ENCODE results near the gene OSBPL5. TPM values are rescaled to one million over a fixed set of nuclear protein-coding genes. Genes with fewer than 3 reads are reported as not detected.

The OSBPL5 gene
- polyA plus RNA-seq, 2 of the 4 experiments (the other 2 are of a cell fraction): 1.6 to 4.6 TPM

DNA sequence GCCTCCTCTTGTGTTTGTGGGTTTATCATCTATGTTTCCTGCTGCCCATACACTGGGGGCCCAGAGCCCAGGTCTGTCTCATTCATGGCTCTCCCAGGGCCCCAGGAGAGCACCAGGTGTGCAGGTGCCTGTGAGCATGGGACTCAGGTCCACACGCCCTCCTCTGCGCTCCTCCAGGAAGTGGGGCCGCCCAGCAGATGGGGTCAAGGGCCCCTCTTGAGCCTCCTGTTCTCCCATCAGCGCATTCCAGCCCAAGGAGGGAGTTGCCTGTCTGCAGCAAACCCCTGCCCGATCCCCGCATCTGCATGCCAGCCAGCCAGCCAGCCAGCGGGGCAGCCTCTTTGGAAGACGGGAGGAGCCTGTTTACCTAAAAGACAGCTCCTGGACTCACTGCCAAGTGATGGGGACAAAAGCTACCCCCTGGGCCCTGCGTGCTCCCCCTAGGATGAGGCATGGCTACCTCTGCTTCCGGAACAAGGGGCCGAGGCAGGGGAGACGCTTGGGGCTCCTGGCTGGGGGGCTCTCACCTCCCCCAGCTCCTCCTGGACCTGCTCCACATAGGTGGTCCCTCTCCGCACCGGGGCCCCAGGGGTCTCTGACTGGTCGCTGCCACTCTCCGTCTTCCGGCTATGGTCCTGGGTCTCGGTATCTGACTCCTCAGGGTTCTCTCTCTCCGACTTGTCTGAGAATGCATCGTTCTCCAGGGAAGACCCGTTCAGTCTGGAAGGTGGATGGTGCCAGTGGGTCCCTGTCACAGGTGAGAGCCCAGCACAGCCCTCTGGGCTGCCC, 58.2 kb downstream of the OSBPL5 start:
- ChIA-PET CTCF (interaction anchor here (1.2 kb wide), 1 partner anchor 15 kb away, joined by 3 read pairs; no protein-coding TSS in a partner anchor), POLR2A (interaction anchor here (0.6 kb wide), 1 partner anchor 194 kb away, joined by 11 read pairs; no protein-coding TSS in a partner anchor)
- ATAC-seq (no peak), FAIRE-seq (no peak), DNase-seq (ENCODE audit: low read depth in 1 of 2, low spot score in 1 of 2) (no peak)
- no peaks in the 10 kb centered on the region for H3K4me1 ChIP-seq
- no peaks in the 10 kb centered on the region for H3K9me3 ChIP-seq
- TF ChIP-seq PHF8 (IDR thresholded peaks at IDR 0.05; ENCODE audit: borderline replicate concordance, low read depth) (no peak), CEBPB (IDR thresholded peaks at IDR 0.05) (no peak), ZC3H11A (IDR thresholded peaks at IDR 0.05) (no peak), FOSL2 (IDR thresholded peaks at IDR 0.05) (no peak), FOSL2 (CRISPR knock-in tag; IDR thresholded peaks at IDR 0.05) (no peak), USF2 (IDR thresholded peaks at IDR 0.05) (no peak)
- 89% methylated on average over 20 of the region's 21 CpGs for WGBS (ENCODE audit: missing lambda C conversion rate)
- H3K27ac ChIP-seq: no peak overlapping the region
- no peak overlapping the region for H3K4me2 ChIP-seq
- no peak overlapping the region for H3K4me3 ChIP-seq

GRCh38 chr11:3105791-3106735, 59.0 kb downstream of the OSBPL5 start:
- FAIRE-seq (no peak), ATAC-seq (no peak), DNase-seq (ENCODE audit: low read depth in 1 of 2, low spot score in 1 of 2) (no peak)
- ChIA-PET POLR2A (interaction anchor here (0.6 kb wide), 1 partner anchor 193 kb away, joined by 11 read pairs; no protein-coding TSS in a partner anchor), CTCF (interaction anchor here (0.6 to 1.5 kb wide), 4 partner anchors 14 to 68 kb away, joined by 3 to 8 read pairs (median 4); no protein-coding TSS in a partner anchor)
- Histone ChIP-seq H3K4me3 (no peak overlapping the region), H3K4me1 (no peaks in the 10 kb centered on the region), H3K27ac (no peak overlapping the region), H3K4me2 (no peak overlapping the region), H3K9me3 (no peaks in the 10 kb centered on the region)
- no peak for TF ChIP-seq MYC (IDR thresholded peaks at IDR 0.05; ENCODE audit: borderline replicate concordance, low read length)
- TF ChIP-seq, protein P1, sequence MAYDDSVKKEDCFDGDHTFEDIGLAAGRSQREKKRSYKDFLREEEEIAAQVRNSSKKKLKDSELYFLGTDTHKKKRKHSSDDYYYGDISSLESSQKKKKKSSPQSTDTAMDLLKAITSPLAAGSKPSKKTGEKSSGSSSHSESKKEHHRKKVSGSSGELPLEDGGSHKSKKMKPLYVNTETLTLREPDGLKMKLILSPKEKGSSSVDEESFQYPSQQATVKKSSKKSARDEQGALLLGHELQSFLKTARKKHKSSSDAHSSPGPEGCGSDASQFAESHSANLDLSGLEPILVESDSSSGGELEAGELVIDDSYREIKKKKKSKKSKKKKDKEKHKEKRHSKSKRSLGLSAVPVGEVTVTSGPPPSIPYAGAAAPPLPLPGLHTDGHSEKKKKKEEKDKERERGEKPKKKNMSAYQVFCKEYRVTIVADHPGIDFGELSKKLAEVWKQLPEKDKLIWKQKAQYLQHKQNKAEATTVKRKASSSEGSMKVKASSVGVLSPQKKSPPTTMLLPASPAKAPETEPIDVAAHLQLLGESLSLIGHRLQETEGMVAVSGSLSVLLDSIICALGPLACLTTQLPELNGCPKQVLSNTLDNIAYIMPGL (CRISPR knock-in tag; IDR thresholded peaks at IDR 0.05; ENCODE audit: borderline replicate concordance): no peak
- TF ChIP-seq ZFP36 (IDR thresholded peaks at IDR 0.05; ENCODE audit: borderline replicate concordance, partially characterized antibody): no peak
- TF ChIP-seq POLR2AphosphoS2 (conservative IDR thresholded peaks at IDR 0.05; ENCODE audit: low read length): no peak
- no peak for TF ChIP-seq RAD21 (conservative IDR thresholded peaks at IDR 0.05 in 1 of 2, IDR thresholded peaks at IDR 0.05 in 1 of 2)
- TF ChIP-seq NFE2L2 (conservative IDR thresholded peaks at IDR 0.05; ENCODE audit: low read length): no peak
- no peak for TF ChIP-seq EHF (CRISPR knock-in tag; IDR thresholded peaks at IDR 0.05)
- TF ChIP-seq EP300 (IDR thresholded peaks at IDR 0.05): no peak
- TF ChIP-seq SREBF2 (IDR thresholded peaks at IDR 0.05): no peak
- TF ChIP-seq FOSL2 (IDR thresholded peaks at IDR 0.05): no peak
- no peak for TF ChIP-seq FOSL2 (CRISPR knock-in tag; IDR thresholded peaks at IDR 0.05)
- TF ChIP-seq, protein P2, sequence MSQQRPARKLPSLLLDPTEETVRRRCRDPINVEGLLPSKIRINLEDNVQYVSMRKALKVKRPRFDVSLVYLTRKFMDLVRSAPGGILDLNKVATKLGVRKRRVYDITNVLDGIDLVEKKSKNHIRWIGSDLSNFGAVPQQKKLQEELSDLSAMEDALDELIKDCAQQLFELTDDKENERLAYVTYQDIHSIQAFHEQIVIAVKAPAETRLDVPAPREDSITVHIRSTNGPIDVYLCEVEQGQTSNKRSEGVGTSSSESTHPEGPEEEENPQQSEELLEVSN (IDR thresholded peaks at IDR 0.05; ENCODE audit: borderline replicate concordance, low read depth): no peak
- TF ChIP-seq EHMT2 (IDR thresholded peaks at IDR 0.05; ENCODE audit: low read depth): no peak
- no peak for TF ChIP-seq PHF8 (IDR thresholded peaks at IDR 0.05; ENCODE audit: borderline replicate concordance, low read depth)
- no peak for TF ChIP-seq MAZ (IDR thresholded peaks at IDR 0.05; ENCODE audit: borderline replicate concordance, low read depth, low read length)
- no peak for TF ChIP-seq RARB (CRISPR knock-in tag; IDR thresholded peaks at IDR 0.05)
- TF ChIP-seq MAX (IDR thresholded peaks at IDR 0.05): no peak
- no peak for TF ChIP-seq HOXA7 (CRISPR knock-in tag; IDR thresholded peaks at IDR 0.05)
- TF ChIP-seq ZSCAN20 (CRISPR knock-in tag; IDR thresholded peaks at IDR 0.05): no peak
- TF ChIP-seq JUNB (IDR thresholded peaks at IDR 0.05): no peak
- no peak for TF ChIP-seq ESRRA (IDR thresholded peaks at IDR 0.05; ENCODE audit: borderline replicate concordance, low read length)
- 91% methylated on average over 31 of the region's 41 CpGs for WGBS (ENCODE audit: missing lambda C conversion rate)
